Islet precursor cell (in vitro differentiated cells): ENCODE measurements around the gene CNNM2.

Source experiments
- DNase-seq: peaks from one replicate; pipeline ENCODE4 v3.0.0-alpha.2; 2018

The CNNM2 gene

DNA sequence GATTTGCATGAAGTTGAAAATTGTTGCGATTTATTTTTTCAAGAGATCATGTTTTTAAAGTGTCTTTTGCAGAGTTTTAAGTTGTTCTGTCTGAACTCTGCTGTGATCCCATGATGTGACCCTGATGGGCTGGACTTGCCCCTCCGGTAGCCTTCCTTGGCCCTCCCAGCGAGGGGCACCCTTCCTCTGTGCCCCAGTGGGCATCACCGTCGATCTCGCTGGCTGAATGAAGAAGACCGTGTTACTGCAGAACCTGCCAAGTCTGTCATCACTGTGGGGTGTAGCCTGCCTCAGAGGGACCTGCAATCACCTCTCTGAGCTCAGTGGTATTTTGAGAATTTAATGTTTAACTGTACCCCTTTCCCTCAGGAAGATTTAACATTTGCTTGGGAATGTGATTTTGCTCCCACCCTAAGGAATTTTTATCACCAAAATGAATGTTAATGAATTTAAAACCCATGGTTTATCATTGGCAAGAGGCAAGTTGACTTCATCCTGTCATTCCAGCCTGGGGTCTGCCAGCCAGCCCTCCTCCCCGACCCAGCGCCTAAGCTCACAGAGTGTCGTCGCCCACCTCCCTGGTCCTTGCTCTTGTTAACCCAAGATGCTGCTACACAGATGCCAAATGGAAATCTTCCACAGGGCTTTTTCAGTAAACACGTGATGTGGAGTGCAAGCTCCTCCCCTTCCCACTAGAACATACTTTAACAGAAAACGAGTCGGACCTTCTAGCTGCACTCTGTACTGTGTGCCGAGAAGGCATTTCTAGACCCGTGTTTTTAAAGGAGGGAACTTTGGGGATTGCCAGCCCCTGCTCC is 159.6 kb downstream of the CNNM2 start:
- DNase-seq: peak; percentile 44

GRCh38 chr10:103078309-103078615 is 160.2 kb downstream of the CNNM2 start:
- DNase-seq: no peak

DNA sequence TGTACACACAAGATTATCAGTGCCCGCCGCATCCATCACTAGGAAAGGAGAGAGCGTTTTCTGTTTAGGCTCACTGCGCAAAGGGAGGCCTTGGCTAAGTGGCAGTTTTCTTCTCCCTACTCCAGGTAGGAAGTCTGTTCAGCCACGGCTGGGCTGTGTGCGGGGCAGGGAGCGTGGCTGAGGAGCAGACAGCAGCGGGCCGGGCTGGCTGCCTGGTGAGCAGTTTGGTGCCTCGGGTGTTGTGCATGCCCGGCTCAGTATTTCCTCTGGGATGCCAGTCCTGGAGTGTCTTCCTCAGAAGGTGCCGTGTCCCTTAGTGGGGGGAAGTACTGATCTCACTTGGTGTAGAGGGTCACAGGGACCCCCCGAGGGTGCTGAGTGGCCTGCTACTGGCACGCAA is 160.6 kb downstream of the CNNM2 start:
- no peak for DNase-seq

GRCh38 chr10:103079100-103079499 is 161.0 kb downstream of the CNNM2 start:
- DNase-seq: peak; percentile 42

DNA sequence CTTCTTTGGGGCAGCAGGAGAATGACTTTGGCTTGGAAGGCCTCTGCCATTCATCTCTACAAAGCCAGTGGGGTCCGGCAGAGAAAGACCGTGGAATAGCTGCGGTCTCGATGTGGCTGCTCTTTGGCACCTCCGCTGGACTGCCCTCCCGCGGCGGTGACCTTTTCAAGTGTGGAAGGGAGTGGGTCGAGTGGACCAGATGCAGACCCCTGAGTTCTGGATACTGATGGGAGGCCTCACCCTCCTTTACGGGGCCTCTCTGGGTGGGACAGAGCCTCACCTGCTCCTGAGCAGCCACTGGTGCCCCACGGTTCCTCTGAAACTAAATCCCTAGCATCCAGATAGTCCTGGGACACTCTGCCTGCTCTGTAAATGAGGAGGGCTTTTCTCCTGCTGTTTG is 161.9 kb downstream of the CNNM2 start:
- DNase-seq: peak; percentile 54

- DNase-seq: peak; percentile 51
Measured at GRCh38 chr10:103080891-103081581, 162.9 kb downstream of the CNNM2 start.

DNA sequence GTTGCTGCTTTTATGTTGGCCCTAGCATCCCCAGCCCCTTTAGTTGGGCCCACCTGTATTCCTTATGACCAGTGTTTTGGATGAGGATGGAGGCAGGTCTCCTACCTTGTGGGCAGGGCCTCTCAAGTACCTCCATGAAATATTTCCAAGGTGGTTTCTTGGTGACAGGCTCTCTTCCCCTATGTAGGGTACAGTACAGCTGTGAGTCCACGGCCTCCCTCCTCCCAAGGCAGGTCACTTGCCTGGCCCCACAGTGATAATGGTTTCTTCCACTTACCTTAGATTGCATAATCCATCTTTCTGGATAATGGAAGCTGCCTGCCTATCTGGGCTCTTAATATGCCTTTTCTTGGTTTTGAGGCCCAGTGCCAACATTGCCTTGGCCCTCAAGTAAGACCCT is 164.6 kb downstream of the CNNM2 start:
- peak; percentile 20 for DNase-seq

- no peak for DNase-seq
Measured at GRCh38 chr10:103083266-103083976, 165.3 kb downstream of the CNNM2 start.

GRCh38 chr10:103083977-103084320 is 165.9 kb downstream of the CNNM2 start:
- DNase-seq: no peak

- DNase-seq: no peak
Measured at GRCh38 chr10:103086261-103086660, 168.2 kb downstream of the CNNM2 start.

- no peak for DNase-seq
Measured at GRCh38 chr10:103086799-103087198, 168.7 kb downstream of the CNNM2 start.

DNA sequence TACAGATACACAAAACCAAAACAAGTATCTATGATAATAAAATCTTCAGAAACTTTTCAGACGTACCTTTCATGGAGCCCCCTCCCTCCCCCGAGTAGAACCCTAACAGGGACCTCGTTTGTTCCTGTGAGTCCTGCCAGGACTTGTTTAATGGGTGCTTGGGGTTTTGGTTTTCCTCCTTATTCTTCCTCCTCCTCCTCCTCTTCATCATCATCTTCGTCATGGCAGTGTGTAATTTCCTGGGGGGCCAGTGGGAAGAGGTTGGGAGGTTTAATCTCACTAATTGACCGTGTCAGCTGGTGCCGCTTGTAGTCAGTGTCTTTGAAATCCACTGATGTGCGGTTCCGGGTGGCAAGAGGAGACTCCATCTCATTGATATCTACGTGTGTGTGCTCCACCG is 171.4 kb downstream of the CNNM2 start:
- DNase-seq: no peak

GRCh38 chr10:103090911-103091310 is 172.8 kb downstream of the CNNM2 start:
- DNase-seq: no peak

DNA sequence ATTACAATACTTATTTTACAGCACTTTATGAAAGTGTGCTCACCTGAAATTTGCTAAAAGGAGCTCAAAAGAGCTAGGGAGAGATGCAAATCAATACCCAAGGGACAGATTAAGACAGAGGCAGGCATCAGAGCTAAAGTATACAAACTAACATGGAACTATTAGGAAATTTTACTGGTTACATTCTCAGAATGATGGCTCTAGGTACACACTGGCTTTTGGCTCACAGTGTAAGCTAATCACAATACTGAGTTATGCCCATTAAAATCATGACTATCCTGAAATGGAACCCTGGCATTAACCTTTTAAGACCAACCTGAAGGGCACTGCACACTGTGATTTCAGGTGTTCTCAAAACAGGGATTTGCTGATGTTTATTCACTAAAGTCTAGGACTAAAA is 176.9 kb downstream of the CNNM2 start:
- no peak for DNase-seq

- no peak for DNase-seq
Measured at GRCh38 chr10:103096130-103096529, 178.0 kb downstream of the CNNM2 start.

GRCh38 chr10:103098240-103098639 is 180.1 kb downstream of the CNNM2 start:
- DNase-seq: no peak

- no peak for DNase-seq
Measured at GRCh38 chr10:103100620-103101019, 182.5 kb downstream of the CNNM2 start.

DNA sequence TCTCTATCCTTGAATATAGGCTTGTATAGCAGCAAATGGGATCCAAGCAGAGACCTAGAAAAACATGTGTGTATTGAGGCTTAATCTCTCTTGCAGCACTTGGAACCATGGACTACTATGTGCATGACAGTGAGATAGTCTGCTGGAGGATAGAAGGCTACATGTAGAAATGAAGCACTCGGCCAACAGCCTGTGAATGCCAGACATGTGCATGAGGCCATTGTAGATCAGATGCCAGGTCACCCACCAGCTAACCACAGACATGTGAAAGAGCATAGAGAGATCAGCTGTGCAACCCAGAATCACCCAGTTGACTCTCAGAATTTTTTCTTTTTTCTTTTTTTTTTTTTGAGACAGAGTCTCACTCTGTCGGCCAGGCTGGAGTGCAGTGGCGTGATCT is 184.1 kb downstream of the CNNM2 start:
- DNase-seq: no peak

DNA sequence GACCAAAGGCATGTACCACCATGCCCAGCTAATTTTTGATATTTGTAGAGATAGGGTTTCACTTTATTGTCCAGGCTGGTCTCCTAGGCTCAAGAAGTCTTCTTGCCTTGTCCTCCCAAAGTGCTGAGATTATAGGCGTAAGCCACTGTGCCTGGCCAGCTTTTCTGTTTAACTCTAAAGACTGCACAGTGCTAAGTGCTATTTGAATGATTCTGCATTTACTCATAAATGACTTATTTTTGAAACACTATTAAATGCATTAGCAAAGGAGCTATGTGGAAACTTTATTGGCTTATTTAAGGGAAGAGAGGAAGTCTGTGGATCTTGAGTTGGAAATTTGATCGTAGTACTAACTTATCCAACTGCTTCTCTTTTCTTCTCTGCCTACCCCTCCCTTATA is 185.9 kb downstream of the CNNM2 start:
- DNase-seq: no peak

- no peak for DNase-seq
Measured at GRCh38 chr10:103104721-103105120, 186.6 kb downstream of the CNNM2 start.

DNA sequence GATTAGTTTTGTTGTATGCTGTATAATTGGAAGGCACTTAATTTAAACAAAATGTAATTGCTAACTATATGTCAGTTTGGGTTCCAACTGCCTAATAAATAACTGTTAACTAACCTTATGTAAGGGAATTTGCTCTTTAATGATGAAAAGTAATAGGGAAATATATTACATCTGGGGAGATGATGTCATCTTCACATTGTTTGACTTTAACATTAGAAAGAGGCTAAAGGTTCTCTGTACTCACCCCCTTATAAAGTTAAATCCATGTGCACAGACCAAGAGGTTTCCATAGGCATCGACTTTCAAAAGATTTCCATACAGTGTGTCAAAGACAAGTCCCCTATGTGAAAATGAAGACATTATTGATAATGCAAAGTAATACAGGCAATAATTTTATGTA is 187.4 kb downstream of the CNNM2 start:
- DNase-seq: no peak

- DNase-seq: no peak
Measured at GRCh38 chr10:103106539-103106938, 188.4 kb downstream of the CNNM2 start.

- DNase-seq: no peak
Measured at GRCh38 chr10:103109821-103110220, 191.7 kb downstream of the CNNM2 start.

DNA sequence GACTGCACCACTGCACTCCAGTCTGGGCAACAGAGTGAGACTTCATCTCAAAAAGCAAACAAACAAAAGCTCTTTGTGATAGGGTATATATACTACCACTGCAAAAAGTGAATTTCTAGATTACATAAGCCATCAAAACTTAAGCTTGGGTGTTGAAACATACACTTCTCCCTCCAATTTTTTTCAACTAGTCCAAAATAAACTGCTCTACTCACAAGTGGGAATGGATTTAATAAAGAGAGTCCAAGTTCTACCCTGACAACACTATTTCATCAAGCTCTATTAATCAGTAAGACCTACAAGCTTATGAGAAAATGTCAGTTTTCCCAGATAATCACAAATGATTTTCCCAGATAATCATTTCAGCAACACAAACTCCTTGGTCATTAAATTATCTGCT is 192.3 kb downstream of the CNNM2 start:
- no peak for DNase-seq
